Measurements from ENCODE around the gene ANKRD55. TPM values are rescaled to one million over a fixed set of nuclear protein-coding genes. Genes with fewer than 3 reads are reported as not detected.

Gene ANKRD55
- total and polyA plus RNA-seq, 2 donors (not counting 1 experiment from before 2014, with no cell fraction given) = 0.07 TPM; not detected in 1

DNA sequence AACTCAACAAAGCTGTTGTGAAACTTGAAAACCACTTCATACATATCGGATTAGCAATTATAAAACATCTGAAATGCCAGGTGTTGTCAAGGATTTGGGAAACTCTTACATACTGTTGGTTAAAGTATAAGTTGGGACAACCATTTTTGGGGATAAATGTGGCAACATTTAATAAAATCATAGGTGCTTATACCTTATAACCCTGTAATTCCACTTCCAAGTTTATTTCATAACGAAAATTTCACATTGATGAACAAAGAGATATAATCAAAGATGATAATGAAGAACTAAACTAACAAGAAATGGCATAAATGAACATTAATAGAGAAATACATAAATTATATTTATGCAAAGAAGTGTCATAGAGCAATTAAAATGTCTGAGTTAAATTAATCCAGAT is 54.3 kb downstream of the ANKRD55 start:
- ATAC-seq (ENCODE audit: low read depth) = no peak
- WGBS (ENCODE audit: insufficient coverage) = no CpG with 5 or more reads among the region's 2 CpGs
- intact Hi-C loops (cut with micrococcal nuclease) = no loop called here

DNA sequence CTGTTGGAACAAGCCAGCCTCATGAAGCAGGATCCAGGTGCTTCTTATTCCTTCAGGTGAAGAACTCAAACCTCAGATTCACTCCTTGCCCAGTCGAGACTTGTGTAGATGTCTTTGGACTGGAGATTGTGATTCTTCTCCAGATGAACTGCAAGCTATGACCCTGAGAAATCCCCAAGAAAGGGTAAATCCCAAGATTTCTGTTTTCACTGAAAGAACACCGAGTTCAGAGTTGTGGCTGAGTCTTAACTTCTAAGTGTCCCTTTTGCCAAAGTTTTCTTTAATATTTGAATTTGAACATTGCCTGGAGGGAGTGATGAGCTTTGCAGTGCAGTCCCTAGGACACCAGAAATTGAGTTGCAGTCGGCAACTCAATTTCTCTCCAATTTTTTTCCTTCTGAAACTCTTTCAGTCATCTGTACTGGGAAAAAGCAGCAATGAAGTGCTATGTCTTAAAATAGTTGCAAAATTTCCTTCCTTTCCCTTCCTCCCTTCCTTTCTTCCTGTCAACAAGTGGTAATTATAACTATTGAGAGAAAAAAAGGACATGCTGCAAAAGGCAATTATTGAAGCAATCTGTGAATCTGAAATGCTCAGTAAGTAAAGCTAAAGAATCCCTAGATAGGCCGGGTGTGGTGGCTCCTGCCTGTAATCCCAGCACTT is 56.1 kb downstream of the ANKRD55 start:
- H3K4me3 ChIP-seq (ENCODE audit: control extremely low read depth in 1 of 5, extremely low read depth in 1 of 5, insufficient read depth in 1 of 5, low read depth in 2 of 5, low read length in 4 of 5) = no peak overlapping the region
- no peaks in the 10 kb centered on the region for H3K4me1 ChIP-seq (ENCODE audit: control insufficient read depth in 2 of 2, insufficient read depth in 2 of 2, low read length in 2 of 2)
- no peak for TF ChIP-seq EZH2 (IDR thresholded peaks at IDR 0.05; ENCODE audit: borderline replicate concordance, insufficient read depth, low read depth, low read length, poor library complexity, severe bottlenecking)
- TF ChIP-seq, protein P1, sequence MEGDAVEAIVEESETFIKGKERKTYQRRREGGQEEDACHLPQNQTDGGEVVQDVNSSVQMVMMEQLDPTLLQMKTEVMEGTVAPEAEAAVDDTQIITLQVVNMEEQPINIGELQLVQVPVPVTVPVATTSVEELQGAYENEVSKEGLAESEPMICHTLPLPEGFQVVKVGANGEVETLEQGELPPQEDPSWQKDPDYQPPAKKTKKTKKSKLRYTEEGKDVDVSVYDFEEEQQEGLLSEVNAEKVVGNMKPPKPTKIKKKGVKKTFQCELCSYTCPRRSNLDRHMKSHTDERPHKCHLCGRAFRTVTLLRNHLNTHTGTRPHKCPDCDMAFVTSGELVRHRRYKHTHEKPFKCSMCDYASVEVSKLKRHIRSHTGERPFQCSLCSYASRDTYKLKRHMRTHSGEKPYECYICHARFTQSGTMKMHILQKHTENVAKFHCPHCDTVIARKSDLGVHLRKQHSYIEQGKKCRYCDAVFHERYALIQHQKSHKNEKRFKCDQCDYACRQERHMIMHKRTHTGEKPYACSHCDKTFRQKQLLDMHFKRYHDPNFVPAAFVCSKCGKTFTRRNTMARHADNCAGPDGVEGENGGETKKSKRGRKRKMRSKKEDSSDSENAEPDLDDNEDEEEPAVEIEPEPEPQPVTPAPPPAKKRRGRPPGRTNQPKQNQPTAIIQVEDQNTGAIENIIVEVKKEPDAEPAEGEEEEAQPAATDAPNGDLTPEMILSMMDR (IDR thresholded peaks at IDR 0.05) = no peak
- H3K9ac ChIP-seq (ENCODE audit: low read length) = no peak overlapping the region
- WGBS (ENCODE audit: insufficient coverage) = 93% methylated on average over 1 of the region's 4 CpGs
- CTCF ChIA-PET = no interaction called here
- DNase-seq = no peak
- POLR2A ChIA-PET = no interaction called here
- Mint-ChIP-seq H3K9me3 (ENCODE audit: insufficient read depth) (no peaks in the 10 kb centered on the region), H3K4me3 (no peak overlapping the region), H3K27ac (no peak overlapping the region), H3K27me3 (peaks cover 17% of the 10 kb centered on the region), H3K4me1 (no peaks in the 10 kb centered on the region)
- ATAC-seq (ENCODE audit: low read depth) = no peak
- no peaks in the 10 kb centered on the region for H4K20me1 ChIP-seq (ENCODE audit: control insufficient read depth, insufficient read depth, low read length, poor library complexity, severe bottlenecking)
- H2AFZ ChIP-seq (ENCODE audit: insufficient read depth, low read depth, low read length, poor library complexity, severe bottlenecking) = no peak overlapping the region
- H3K9me3 ChIP-seq (ENCODE audit: control extremely low read depth in 1 of 3, control insufficient read depth in 2 of 3, insufficient read depth in 1 of 3, low read length in 2 of 3) = no peaks in the 10 kb centered on the region
- no peak overlapping the region for H3K27ac ChIP-seq (ENCODE audit: low read length in 2 of 2)
- H3K27me3 ChIP-seq (replicated peaks in 1 of 4; ENCODE audit: control extremely low read depth in 1 of 4, control insufficient read depth in 3 of 4, insufficient read depth in 4 of 4, low read length in 3 of 4) = peaks cover 0 to 6% (median 0%) of the 10 kb centered on the region in 4 experiments
- intact Hi-C loops (cut with micrococcal nuclease) = no loop called here
- H3K79me2 ChIP-seq (ENCODE audit: control insufficient read depth, insufficient read depth, low read length) = no peaks in the 10 kb centered on the region
- H3K4me2 ChIP-seq (replicated peaks; ENCODE audit: low read depth, low read length, poor library complexity, severe bottlenecking) = no peak overlapping the region
- H3K36me3 ChIP-seq (replicated peaks in 1 of 2; ENCODE audit: control extremely low read depth in 1 of 2, control insufficient read depth in 1 of 2, extremely low read depth in 1 of 2, insufficient read depth in 2 of 2, low read length in 1 of 2) = no peaks in the 10 kb centered on the region

More for the DNA sequence above, 54.3 kb downstream of the ANKRD55 start:
- TF ChIP-seq EZH2 (IDR thresholded peaks at IDR 0.05; ENCODE audit: borderline replicate concordance, insufficient read depth, low read depth, low read length, poor library complexity, severe bottlenecking) = no peak
- TF ChIP-seq, protein P1 (IDR thresholded peaks at IDR 0.05) = no peak
- Histone ChIP-seq H3K27ac (ENCODE audit: low read length in 2 of 2) (no peak overlapping the region), H3K36me3 (replicated peaks in 1 of 2; ENCODE audit: control extremely low read depth in 1 of 2, control insufficient read depth in 1 of 2, extremely low read depth in 1 of 2, insufficient read depth in 2 of 2, low read length in 1 of 2) (no peaks in the 10 kb centered on the region), H3K4me2 (replicated peaks; ENCODE audit: low read depth, low read length, poor library complexity, severe bottlenecking) (no peak overlapping the region), H3K4me3 (ENCODE audit: control extremely low read depth in 1 of 5, extremely low read depth in 1 of 5, insufficient read depth in 1 of 5, low read depth in 2 of 5, low read length in 4 of 5) (no peak overlapping the region), H3K79me2 (ENCODE audit: control insufficient read depth, insufficient read depth, low read length) (no peaks in the 10 kb centered on the region), H4K20me1 (ENCODE audit: control insufficient read depth, insufficient read depth, low read length, poor library complexity, severe bottlenecking) (no peaks in the 10 kb centered on the region), H3K27me3 (replicated peaks in 1 of 4; ENCODE audit: control extremely low read depth in 1 of 4, control insufficient read depth in 3 of 4, insufficient read depth in 4 of 4, low read length in 3 of 4) (peaks cover 0 to 5% (median under 1%) of the 10 kb centered on the region in 4 experiments), H3K4me1 (ENCODE audit: control insufficient read depth in 2 of 2, insufficient read depth in 2 of 2, low read length in 2 of 2) (no peaks in the 10 kb centered on the region), H3K9me3 (ENCODE audit: control extremely low read depth in 1 of 3, control insufficient read depth in 2 of 3, insufficient read depth in 1 of 3, low read length in 2 of 3) (no peaks in the 10 kb centered on the region), H2AFZ (ENCODE audit: insufficient read depth, low read depth, low read length, poor library complexity, severe bottlenecking) (no peak overlapping the region), H3K9ac (ENCODE audit: low read length) (no peak overlapping the region)
- no peak for DNase-seq
- ChIA-PET CTCF (no interaction called here), POLR2A (no interaction called here)
- no peaks in the 10 kb centered on the region for H3K9me3 Mint-ChIP-seq (ENCODE audit: insufficient read depth)
- peaks cover 17% of the 10 kb centered on the region for H3K27me3 Mint-ChIP-seq
- no peaks in the 10 kb centered on the region for H3K4me1 Mint-ChIP-seq
- no peak overlapping the region for H3K4me3 Mint-ChIP-seq
- no peak overlapping the region for H3K27ac Mint-ChIP-seq

Data from B cell (primary cell).